ENCODE results near the gene RTN4RL1. TPM values are rescaled to one million over a fixed set of nuclear protein-coding genes. Genes with fewer than 3 reads are reported as not detected.

The RTN4RL1 gene
- total RNA-seq, 6 donors from 2014 or later: 5.1 to 7.3 (median 6.2) TPM

- DNase-seq (no peak), ATAC-seq (ENCODE audit: low FRiP score in 2 of 2) (no peak)
- Histone ChIP-seq H3K36me3 (no peaks in the 10 kb centered on the region), H3K27ac (peak overlapping the region; percentile 51 to 75 (median 70)), H3K9me3 (no peaks in the 10 kb centered on the region), H3K4me3 (no peak overlapping the region), H3K4me1 (peaks cover 11 to 31% (median 15%) of the 10 kb centered on the region in 4 donors), H3K27me3 (no peaks in the 10 kb centered on the region)
- no peak for TF ChIP-seq POLR2A (IDR thresholded peaks at IDR 0.05)
- TF ChIP-seq, protein P1, sequence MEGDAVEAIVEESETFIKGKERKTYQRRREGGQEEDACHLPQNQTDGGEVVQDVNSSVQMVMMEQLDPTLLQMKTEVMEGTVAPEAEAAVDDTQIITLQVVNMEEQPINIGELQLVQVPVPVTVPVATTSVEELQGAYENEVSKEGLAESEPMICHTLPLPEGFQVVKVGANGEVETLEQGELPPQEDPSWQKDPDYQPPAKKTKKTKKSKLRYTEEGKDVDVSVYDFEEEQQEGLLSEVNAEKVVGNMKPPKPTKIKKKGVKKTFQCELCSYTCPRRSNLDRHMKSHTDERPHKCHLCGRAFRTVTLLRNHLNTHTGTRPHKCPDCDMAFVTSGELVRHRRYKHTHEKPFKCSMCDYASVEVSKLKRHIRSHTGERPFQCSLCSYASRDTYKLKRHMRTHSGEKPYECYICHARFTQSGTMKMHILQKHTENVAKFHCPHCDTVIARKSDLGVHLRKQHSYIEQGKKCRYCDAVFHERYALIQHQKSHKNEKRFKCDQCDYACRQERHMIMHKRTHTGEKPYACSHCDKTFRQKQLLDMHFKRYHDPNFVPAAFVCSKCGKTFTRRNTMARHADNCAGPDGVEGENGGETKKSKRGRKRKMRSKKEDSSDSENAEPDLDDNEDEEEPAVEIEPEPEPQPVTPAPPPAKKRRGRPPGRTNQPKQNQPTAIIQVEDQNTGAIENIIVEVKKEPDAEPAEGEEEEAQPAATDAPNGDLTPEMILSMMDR (IDR thresholded peaks at IDR 0.05): no peak
- no peak for TF ChIP-seq EP300 (IDR thresholded peaks at IDR 0.05)
- TF ChIP-seq POLR2AphosphoS5 (IDR thresholded peaks at IDR 0.05): no peak
- 80 to 89% methylated on average over 4 of the region's 4 CpGs for WGBS, 2 donors
Measured at GRCh38 chr17:2012499-2012898, 12.6 kb downstream of the RTN4RL1 start.

- Histone ChIP-seq H3K36me3 (no peaks in the 10 kb centered on the region), H3K27ac (peak overlapping the region; percentile 51 to 75 (median 70)), H3K27me3 (no peaks in the 10 kb centered on the region), H3K9me3 (no peaks in the 10 kb centered on the region), H3K4me1 (peaks cover 11 to 31% (median 15%) of the 10 kb centered on the region in 4 donors), H3K4me3 (no peak overlapping the region)
- DNase-seq (peak in 1 of 2 donors; percentile 79), ATAC-seq (ENCODE audit: low FRiP score in 2 of 2) (peak; percentile 84 to 85)
- WGBS, 2 donors: 26 to 28% methylated on average over 15 to 23 of the region's 24 CpGs
- TF ChIP-seq, protein P1 (IDR thresholded peaks at IDR 0.05): no peak
- TF ChIP-seq EP300 (IDR thresholded peaks at IDR 0.05) (peak in 2 of 4 donors; percentile 16 to 72), POLR2AphosphoS5 (IDR thresholded peaks at IDR 0.05) (no peak), POLR2A (IDR thresholded peaks at IDR 0.05) (peak in 1 of 4 donors; percentile 1)
Measured at GRCh38 chr17:2011411-2012371, 13.4 kb downstream of the RTN4RL1 start.

DNA sequence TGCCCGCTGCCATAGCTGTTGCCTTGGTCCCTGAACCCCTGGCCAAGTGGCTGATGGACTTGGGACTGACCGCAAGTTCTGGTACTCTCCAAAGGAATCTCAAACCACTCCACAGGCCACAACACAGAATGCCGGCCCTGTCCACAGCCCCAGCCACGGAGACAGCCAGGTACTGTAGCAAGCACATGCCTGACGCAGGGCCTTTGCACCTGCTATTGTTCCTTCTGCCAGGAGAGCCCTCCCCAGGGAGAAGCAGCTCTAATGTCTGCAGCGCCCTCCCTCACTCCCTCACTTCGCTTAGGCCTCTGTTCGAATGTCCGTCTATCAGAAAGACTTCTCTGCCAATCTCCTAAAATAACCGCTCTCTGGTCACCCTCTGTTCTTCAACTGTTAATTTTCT lies 15.4 kb downstream of the RTN4RL1 start:
- ATAC-seq (ENCODE audit: low FRiP score in 2 of 2) (no peak), DNase-seq (no peak)
- Histone ChIP-seq H3K27ac (no peak overlapping the region), H3K4me3 (no peak overlapping the region), H3K36me3 (no peaks in the 10 kb centered on the region), H3K27me3 (no peaks in the 10 kb centered on the region), H3K4me1 (peaks cover 11 to 26% (median 15%) of the 10 kb centered on the region in 4 donors), H3K9me3 (no peaks in the 10 kb centered on the region)
- TF ChIP-seq, protein P1 (IDR thresholded peaks at IDR 0.05): no peak
- WGBS, 2 donors: 98 to 100% methylated on average over 7 to 8 of the region's 10 CpGs

DNA sequence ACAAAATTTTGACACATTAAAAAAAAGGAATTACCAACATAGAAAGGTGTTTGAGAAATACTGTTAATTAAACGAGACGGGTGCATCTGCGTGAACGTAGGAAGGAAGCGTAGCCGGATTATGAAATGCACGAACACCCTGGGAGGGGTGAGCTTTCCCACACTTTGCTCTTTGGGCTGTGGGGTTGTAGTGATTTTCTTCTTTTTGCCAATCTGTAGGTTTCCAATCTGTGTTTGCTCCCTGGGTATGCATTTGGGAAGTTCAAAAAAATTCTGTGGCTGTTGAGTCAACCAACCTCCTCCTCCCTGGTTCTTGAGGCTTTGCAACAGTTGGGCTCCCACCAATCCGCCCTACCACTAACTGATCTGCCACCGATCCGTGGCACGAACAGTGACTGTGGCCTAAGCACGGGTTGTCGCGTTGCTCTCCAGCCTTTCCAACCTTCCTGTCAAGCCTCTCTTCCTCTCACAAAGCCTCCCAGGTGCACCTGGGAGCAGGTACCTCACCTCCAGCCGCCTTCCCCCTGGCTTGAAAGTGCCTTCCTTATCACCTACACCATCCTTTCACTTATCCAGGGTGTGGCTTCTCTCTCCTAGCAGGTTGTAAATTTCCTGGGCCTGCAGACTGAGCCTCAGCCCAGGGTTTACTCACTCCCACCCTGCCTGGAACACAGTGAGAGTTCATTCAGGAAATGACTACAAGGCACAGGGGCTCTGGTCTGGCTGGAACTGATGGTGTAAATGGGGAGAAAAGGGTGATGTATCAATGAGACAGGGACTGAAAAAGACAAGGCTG lies 16.6 kb downstream of the RTN4RL1 start:
- TF ChIP-seq POLR2A (IDR thresholded peaks at IDR 0.05): no peak
- no peak for TF ChIP-seq EP300 (IDR thresholded peaks at IDR 0.05)
- no peak for TF ChIP-seq POLR2AphosphoS5 (IDR thresholded peaks at IDR 0.05)
- TF ChIP-seq, protein P1 (IDR thresholded peaks at IDR 0.05): no peak
- Histone ChIP-seq H3K4me1 (peaks cover 10 to 18% (median 12%) of the 10 kb centered on the region in 4 donors), H3K4me3 (no peak overlapping the region), H3K9me3 (no peaks in the 10 kb centered on the region), H3K27me3 (no peaks in the 10 kb centered on the region), H3K27ac (no peak overlapping the region), H3K36me3 (no peaks in the 10 kb centered on the region)
- no peak for ATAC-seq (ENCODE audit: low FRiP score in 2 of 2)
- no peak for DNase-seq
- WGBS, 2 donors: 79 to 88% methylated on average over 15 of the region's 15 CpGs
